Testis (tissue), 3 donors: ENCODE results near the gene DGKB. TPM values are rescaled to one million over a fixed set of nuclear protein-coding genes. Genes with fewer than 3 reads are reported as not detected.
A peak's percentile ranks its signal among the peaks of the same experiment; 100 is the strongest.
"Not testable (repeated sequence)": the region's sequence is repeated elsewhere in the genome, so short reads cannot be mapped to it uniquely, and the experiment has no call there.

Experiments used
- DNase-seq: peaks from one replicate; pipeline ENCODE4 v3.0.0-alpha.2; 2019
- H3K27ac ChIP-seq, 2 donors: fragments of 200-600 bp; sonication (generic); one replicate each; pipeline ENCODE4 v1.5.1; 2019
- H3K27me3 ChIP-seq: fragments of 200-600 bp; sonication (generic); one replicate; pipeline ENCODE4 v1.5.1; 2019
- H3K36me3 ChIP-seq: fragments of 200-600 bp; sonication (generic); one replicate; pipeline ENCODE4 v1.5.1; 2017; ENCODE audit warnings: low read depth; ENCODE audit errors: missing control alignments
- H3K4me1 ChIP-seq: fragments of 200-600 bp; sonication (generic); one replicate; pipeline ENCODE4 v1.5.1; 2019
- H3K4me3 ChIP-seq, 2 donors: fragments of 200-600 bp; sonication (generic); one replicate each; pipeline ENCODE4 v1.5.1; 2017 to 2019
- H3K9me3 ChIP-seq: fragments of 200-600 bp; sonication (generic); one replicate; pipeline ENCODE4 v1.5.1; 2017
- CTCF ChIP-seq, 3 experiments: fragments of 450-650 bp in 2 of 3; fragments of 200-600 bp in 1 of 3; sonication (generic) in 1 of 3; IDR thresholded peaks; one replicate each; pipeline ENCODE4 v1.5.1; 2016 to 2019; ENCODE audit warnings: antibody characterized with exemption in 3 of 3, mild to moderate bottlenecking in 2 of 3, moderate library complexity in 1 of 3
- POLR2A ChIP-seq: fragments of 450-650 bp; IDR thresholded peaks from one replicate; pipeline ENCODE4 v1.6.1; 2017; ENCODE audit warnings: antibody characterized with exemption, mild to moderate bottlenecking, moderate library complexity
- WGBS, 2 donors: methylation state at CpG; one replicate each; pipeline ENCODE4 v1.1.5; 2018; 5-methylcytosine and 5-hydroxymethylcytosine counted together
- intact Hi-C: fragments of 100-400 bp; cut with DNase I; formaldehyde crosslinking; loops from one replicate; pipeline ENCODE4 v1.15.1; 2023; ENCODE audit warnings: low total_unique reads
- polyA plus RNA-seq: library from polyadenylated mRNA; stranded (reverse); fragments of 350-450 nt; fragmentation: Illumina TruSeq; extraction: RNeasy Lipid Tissue Mini Kit (QIAGEN cat#74804); gene quantifications from one replicate; pipeline ENCODE4 v1.2.3, GENCODE V29; 2014; ENCODE audit warnings: low read depth, low replicate concordance; ENCODE audit not compliant: insufficient read depth
- total RNA-seq, 2 donors: library from RNA; depleted of rRNA; stranded (reverse); fragments of >200 nt; gene quantifications; one replicate each; pipeline ENCODE4 v1.2.3, GENCODE V29; 2016

Gene DGKB
- total and polyA plus RNA-seq, 3 donors from 2014 or later, result 0.17 to 1.1 (median 0.55) TPM

GRCh38 chr7:14487701-14488395 is 414.7 kb downstream of the DGKB start:
- H3K27me3 ChIP-seq, result no peaks in the 10 kb centered on the region
- no peak overlapping the region for H3K4me3 ChIP-seq
- DNase-seq, result no peak
- no peaks in the 10 kb centered on the region for H3K4me1 ChIP-seq
- WGBS, 2 donors, result 75 to 77% methylated on average over 3 of the region's 3 CpGs
- H3K27ac ChIP-seq, result no peak overlapping the region
- H3K36me3 ChIP-seq, result no peaks in the 10 kb centered on the region
- no peak for TF ChIP-seq POLR2A
- TF ChIP-seq CTCF (IDR thresholded peaks at IDR 0.05), result no peak
- no peaks in the 10 kb centered on the region for H3K9me3 ChIP-seq
- intact Hi-C loops, result no loop called here

GRCh38 chr7:14483663-14484062 is 418.9 kb downstream of the DGKB start:
- 84% methylated on average over 4 of the region's 4 CpGs for WGBS, 2 donors
- no peaks in the 10 kb centered on the region for H3K4me1 ChIP-seq
- H3K27me3 ChIP-seq, result no peaks in the 10 kb centered on the region
- DNase-seq, result no peak
- TF ChIP-seq CTCF (IDR thresholded peaks at IDR 0.05), result no peak
- intact Hi-C loops, result no loop called here
- no peaks in the 10 kb centered on the region for H3K9me3 ChIP-seq
- no peak overlapping the region for H3K27ac ChIP-seq
- H3K4me3 ChIP-seq, result no peak overlapping the region
- H3K36me3 ChIP-seq, result no peaks in the 10 kb centered on the region

GRCh38 chr7:14480281-14480680 is 422.3 kb downstream of the DGKB start:
- no peak for TF ChIP-seq CTCF (IDR thresholded peaks at IDR 0.05)
- TF ChIP-seq POLR2A, result no peak
- WGBS, 2 donors, result 74 to 78% methylated on average over 1 of the region's 1 CpG
- no peaks in the 10 kb centered on the region for H3K36me3 ChIP-seq
- no peak overlapping the region for H3K4me3 ChIP-seq
- no peak for DNase-seq
- no peaks in the 10 kb centered on the region for H3K9me3 ChIP-seq
- intact Hi-C loops, result no loop called here
- H3K27me3 ChIP-seq, result no peaks in the 10 kb centered on the region
- no peaks in the 10 kb centered on the region for H3K4me1 ChIP-seq
- H3K27ac ChIP-seq, result no peak overlapping the region

GRCh38 chr7:14478834-14479510 is 423.6 kb downstream of the DGKB start:
- TF ChIP-seq POLR2A (no peak), CTCF (IDR thresholded peaks at IDR 0.05) (no peak)
- no peaks in the 10 kb centered on the region for H3K9me3 ChIP-seq
- DNase-seq, result no peak
- no peaks in the 10 kb centered on the region for H3K36me3 ChIP-seq
- H3K27ac ChIP-seq, result no peak overlapping the region
- 65 to 77% methylated on average over 2 of the region's 2 CpGs for WGBS, 2 donors
- no peak overlapping the region for H3K4me3 ChIP-seq
- no peaks in the 10 kb centered on the region for H3K4me1 ChIP-seq
- intact Hi-C loops, result no loop called here
- no peaks in the 10 kb centered on the region for H3K27me3 ChIP-seq

GRCh38 chr7:14461716-14462115 is 440.8 kb downstream of the DGKB start:
- H3K4me3 ChIP-seq, H3K9me3 ChIP-seq, DNase-seq, H3K27me3 ChIP-seq, H3K4me1 ChIP-seq, H3K27ac ChIP-seq, intact Hi-C loops, H3K36me3 ChIP-seq: not testable (repeated sequence)
- WGBS, 2 donors, result 63 to 94% methylated on average over 3 of the region's 3 CpGs

GRCh38 chr7:14458846-14459245 is 443.7 kb downstream of the DGKB start:
- H3K9me3 ChIP-seq, H3K36me3 ChIP-seq, H3K27ac ChIP-seq, H3K27me3 ChIP-seq, H3K4me1 ChIP-seq, H3K4me3 ChIP-seq, intact Hi-C loops: not testable (repeated sequence)
- peak; percentile 16 for DNase-seq
- WGBS, 2 donors, result 90 to 97% methylated on average over 4 to 7 of the region's 7 CpGs
